SK-N-SH treated with all-trans-retinoic acid at 6 μM for 48 hours (cell line): ENCODE measurements around the gene UBE2R2.
A peak's percentile ranks its signal among the peaks of the same experiment; 100 is the strongest.

Experiments used
- ATAC-seq: fragments of 200-7000 bp; cut with Tn5 transposase; 3 replicates; pipeline ENCODE4 v1.9.1; 2020; ENCODE audit warnings: mild to moderate bottlenecking, moderate library complexity
- ARNTL ChIP-seq: fragments of 450-650 bp; formaldehyde crosslinking; IDR thresholded peaks from 2 replicates; pipeline ENCODE4 v1.5.0; 2020; ENCODE audit warnings: low read depth, mild to moderate bottlenecking, moderate library complexity, borderline replicate concordance
- CSDC2 ChIP-seq: fragments of 250-450 bp; sonication (Bioruptor Pico); IDR thresholded peaks from 2 replicates; pipeline ENCODE4 v1.5.0; 2020; ENCODE audit warnings: mild to moderate bottlenecking, moderate library complexity
- CSRNP3 ChIP-seq: fragments of 250-450 bp; sonication (Bioruptor Pico); IDR thresholded peaks from 2 replicates; pipeline ENCODE4 v1.5.1; 2021; ENCODE audit warnings: mild to moderate bottlenecking, moderate library complexity
- ESRRG ChIP-seq: fragments of 250-450 bp; sonication (Bioruptor Pico); IDR thresholded peaks from 2 replicates; pipeline ENCODE4 v1.6.1; 2021; ENCODE audit warnings: mild to moderate bottlenecking
- GLIS3 ChIP-seq: fragments of 250-450 bp; sonication (Bioruptor Pico); IDR thresholded peaks from 2 replicates; pipeline ENCODE4 v1.5.0; 2020; ENCODE audit warnings: mild to moderate bottlenecking, moderate library complexity
- ISL1 ChIP-seq: fragments of 250-450 bp; sonication (Bioruptor Pico); IDR thresholded peaks from 2 replicates; pipeline ENCODE4 v2.1.2; 2022; ENCODE audit warnings: mild to moderate bottlenecking, moderate library complexity
- OSR1 ChIP-seq: fragments of 250-450 bp; sonication (Bioruptor Pico); IDR thresholded peaks from 2 replicates; pipeline ENCODE4 v1.8.0; 2022; ENCODE audit warnings: moderate library complexity, mild to moderate bottlenecking, inconsistent platforms
- POU6F1 ChIP-seq: fragments of 250-450 bp; sonication (Bioruptor Pico); IDR thresholded peaks from 2 replicates; pipeline ENCODE4 v1.8.0; 2021; ENCODE audit warnings: low read depth, mild to moderate bottlenecking, moderate library complexity, borderline replicate concordance
- PPARA ChIP-seq: fragments of 250-450 bp; sonication (Bioruptor Pico); IDR thresholded peaks from 2 replicates; pipeline ENCODE4 v1.5.0; 2020; ENCODE audit warnings: mild to moderate bottlenecking, borderline replicate concordance
- RARB ChIP-seq: fragments of 250-450 bp; sonication (Bioruptor Pico); IDR thresholded peaks from 2 replicates; pipeline ENCODE4 v1.8.0; 2021; ENCODE audit warnings: mild to moderate bottlenecking, moderate library complexity
- SNAI2 ChIP-seq: fragments of 250-450 bp; sonication (Bioruptor Pico); IDR thresholded peaks from 2 replicates; pipeline ENCODE4 v1.5.0; 2020; ENCODE audit warnings: mild to moderate bottlenecking, moderate library complexity
- TCF4 ChIP-seq: fragments of 250-450 bp; sonication (Bioruptor Pico); IDR thresholded peaks from 2 replicates; pipeline ENCODE4 v1.8.0; 2021; ENCODE audit warnings: mild to moderate bottlenecking, moderate library complexity, borderline replicate concordance
- ZC3H10 ChIP-seq: fragments of 250-450 bp; sonication (Bioruptor Pico); IDR thresholded peaks from 2 replicates; pipeline ENCODE4 v1.5.1; 2021; ENCODE audit warnings: mild to moderate bottlenecking, moderate library complexity
- ZFP3 ChIP-seq: fragments of 250-450 bp; sonication (Bioruptor Pico); IDR thresholded peaks from 2 replicates; pipeline ENCODE4 v1.5.0; 2020; ENCODE audit warnings: mild to moderate bottlenecking, moderate library complexity
- ZNF565 ChIP-seq: fragments of 450-650 bp; formaldehyde crosslinking; conservative IDR thresholded peaks from 2 replicates; pipeline ENCODE4 v1.5.0; 2020; ENCODE audit warnings: low read depth, mild to moderate bottlenecking, moderate library complexity
- ZNF70 ChIP-seq: fragments of 450-650 bp; formaldehyde crosslinking; IDR thresholded peaks from 2 replicates; pipeline ENCODE4 v1.5.0; 2020; ENCODE audit warnings: mild to moderate bottlenecking, moderate library complexity
- TF ChIP-seq, protein P1 (sequence below): fragments of 250-450 bp; sonication (Bioruptor Pico); IDR thresholded peaks from 2 replicates; pipeline ENCODE4 v1.8.0; 2020; ENCODE audit warnings: mild to moderate bottlenecking, moderate library complexity, borderline replicate concordance
- TF ChIP-seq, protein P2 (sequence below): fragments of 250-450 bp; sonication (Bioruptor Pico); IDR thresholded peaks from 2 replicates; pipeline ENCODE4 v1.5.1; 2020; ENCODE audit warnings: low read depth, mild to moderate bottlenecking, moderate library complexity
- TF ChIP-seq, protein P3 (sequence below): fragments of 250-450 bp; sonication (Bioruptor Pico); IDR thresholded peaks from 2 replicates; pipeline ENCODE4 v1.5.0; 2020; ENCODE audit warnings: mild to moderate bottlenecking, moderate library complexity

UBE2R2 gene

DNA sequence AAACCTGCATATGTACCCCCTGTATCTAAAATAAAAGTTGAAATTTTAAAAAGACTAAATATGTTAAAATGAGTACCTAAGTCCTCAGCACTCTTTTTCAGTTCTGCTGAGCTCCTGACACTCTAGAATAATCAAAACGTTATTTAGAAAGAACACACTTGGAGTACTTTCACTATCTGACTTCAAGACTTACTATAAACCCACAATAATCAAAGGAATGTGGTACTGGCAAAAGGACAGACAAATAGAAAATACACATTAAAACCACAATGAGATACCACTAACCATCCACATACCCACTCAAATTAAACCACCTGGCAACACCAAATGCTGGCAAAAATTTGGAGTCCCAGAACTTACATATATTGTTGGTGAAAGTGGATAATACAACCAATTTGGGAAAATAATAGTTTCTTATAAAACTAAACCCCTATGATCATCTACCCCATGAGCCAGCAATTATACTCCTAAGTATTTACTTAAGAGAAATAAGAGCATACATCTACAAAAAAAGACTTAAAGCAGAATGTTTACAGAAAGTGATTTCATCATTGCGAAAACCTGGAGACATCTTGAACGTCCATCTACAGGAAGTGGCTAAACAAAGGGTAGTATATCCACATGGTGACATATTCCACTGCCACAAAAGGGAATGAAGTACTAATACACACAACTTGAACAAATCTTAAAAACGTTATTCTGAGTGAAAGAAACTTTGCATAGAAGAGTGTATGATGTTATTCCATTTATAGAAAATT lies 34.4 kb upstream of the UBE2R2 start:
- TF ChIP-seq, protein P1, sequence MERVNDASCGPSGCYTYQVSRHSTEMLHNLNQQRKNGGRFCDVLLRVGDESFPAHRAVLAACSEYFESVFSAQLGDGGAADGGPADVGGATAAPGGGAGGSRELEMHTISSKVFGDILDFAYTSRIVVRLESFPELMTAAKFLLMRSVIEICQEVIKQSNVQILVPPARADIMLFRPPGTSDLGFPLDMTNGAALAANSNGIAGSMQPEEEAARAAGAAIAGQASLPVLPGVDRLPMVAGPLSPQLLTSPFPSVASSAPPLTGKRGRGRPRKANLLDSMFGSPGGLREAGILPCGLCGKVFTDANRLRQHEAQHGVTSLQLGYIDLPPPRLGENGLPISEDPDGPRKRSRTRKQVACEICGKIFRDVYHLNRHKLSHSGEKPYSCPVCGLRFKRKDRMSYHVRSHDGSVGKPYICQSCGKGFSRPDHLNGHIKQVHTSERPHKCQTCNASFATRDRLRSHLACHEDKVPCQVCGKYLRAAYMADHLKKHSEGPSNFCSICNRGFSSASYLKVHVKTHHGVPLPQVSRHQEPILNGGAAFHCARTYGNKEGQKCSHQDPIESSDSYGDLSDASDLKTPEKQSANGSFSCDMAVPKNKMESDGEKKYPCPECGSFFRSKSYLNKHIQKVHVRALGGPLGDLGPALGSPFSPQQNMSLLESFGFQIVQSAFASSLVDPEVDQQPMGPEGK (CRISPR knock-in tag), result no peak
- TF ChIP-seq CSRNP3 (CRISPR knock-in tag), result no peak
- no peak for TF ChIP-seq CSDC2 (CRISPR knock-in tag)
- TF ChIP-seq, protein P2, sequence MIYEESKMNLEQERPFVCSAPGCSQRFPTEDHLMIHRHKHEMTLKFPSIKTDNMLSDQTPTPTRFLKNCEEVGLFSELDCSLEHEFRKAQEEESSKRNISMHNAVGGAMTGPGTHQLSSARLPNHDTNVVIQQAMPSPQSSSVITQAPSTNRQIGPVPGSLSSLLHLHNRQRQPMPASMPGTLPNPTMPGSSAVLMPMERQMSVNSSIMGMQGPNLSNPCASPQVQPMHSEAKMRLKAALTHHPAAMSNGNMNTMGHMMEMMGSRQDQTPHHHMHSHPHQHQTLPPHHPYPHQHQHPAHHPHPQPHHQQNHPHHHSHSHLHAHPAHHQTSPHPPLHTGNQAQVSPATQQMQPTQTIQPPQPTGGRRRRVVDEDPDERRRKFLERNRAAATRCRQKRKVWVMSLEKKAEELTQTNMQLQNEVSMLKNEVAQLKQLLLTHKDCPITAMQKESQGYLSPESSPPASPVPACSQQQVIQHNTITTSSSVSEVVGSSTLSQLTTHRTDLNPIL (CRISPR knock-in tag), result no peak
- TF ChIP-seq SNAI2, result no peak
- no peak for TF ChIP-seq TCF4
- TF ChIP-seq, protein P3, sequence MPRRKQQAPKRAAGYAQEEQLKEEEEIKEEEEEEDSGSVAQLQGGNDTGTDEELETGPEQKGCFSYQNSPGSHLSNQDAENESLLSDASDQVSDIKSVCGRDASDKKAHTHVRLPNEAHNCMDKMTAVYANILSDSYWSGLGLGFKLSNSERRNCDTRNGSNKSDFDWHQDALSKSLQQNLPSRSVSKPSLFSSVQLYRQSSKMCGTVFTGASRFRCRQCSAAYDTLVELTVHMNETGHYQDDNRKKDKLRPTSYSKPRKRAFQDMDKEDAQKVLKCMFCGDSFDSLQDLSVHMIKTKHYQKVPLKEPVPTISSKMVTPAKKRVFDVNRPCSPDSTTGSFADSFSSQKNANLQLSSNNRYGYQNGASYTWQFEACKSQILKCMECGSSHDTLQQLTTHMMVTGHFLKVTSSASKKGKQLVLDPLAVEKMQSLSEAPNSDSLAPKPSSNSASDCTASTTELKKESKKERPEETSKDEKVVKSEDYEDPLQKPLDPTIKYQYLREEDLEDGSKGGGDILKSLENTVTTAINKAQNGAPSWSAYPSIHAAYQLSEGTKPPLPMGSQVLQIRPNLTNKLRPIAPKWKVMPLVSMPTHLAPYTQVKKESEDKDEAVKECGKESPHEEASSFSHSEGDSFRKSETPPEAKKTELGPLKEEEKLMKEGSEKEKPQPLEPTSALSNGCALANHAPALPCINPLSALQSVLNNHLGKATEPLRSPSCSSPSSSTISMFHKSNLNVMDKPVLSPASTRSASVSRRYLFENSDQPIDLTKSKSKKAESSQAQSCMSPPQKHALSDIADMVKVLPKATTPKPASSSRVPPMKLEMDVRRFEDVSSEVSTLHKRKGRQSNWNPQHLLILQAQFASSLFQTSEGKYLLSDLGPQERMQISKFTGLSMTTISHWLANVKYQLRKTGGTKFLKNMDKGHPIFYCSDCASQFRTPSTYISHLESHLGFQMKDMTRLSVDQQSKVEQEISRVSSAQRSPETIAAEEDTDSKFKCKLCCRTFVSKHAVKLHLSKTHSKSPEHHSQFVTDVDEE, result no peak
- no peak for TF ChIP-seq ISL1 (CRISPR knock-in tag)
- no peak for TF ChIP-seq PPARA
- no peak for TF ChIP-seq ESRRG (CRISPR knock-in tag)
- no peak for TF ChIP-seq GLIS3
- peak; percentile 16; the same call in 1 of the 3 replicates for ATAC-seq

DNA sequence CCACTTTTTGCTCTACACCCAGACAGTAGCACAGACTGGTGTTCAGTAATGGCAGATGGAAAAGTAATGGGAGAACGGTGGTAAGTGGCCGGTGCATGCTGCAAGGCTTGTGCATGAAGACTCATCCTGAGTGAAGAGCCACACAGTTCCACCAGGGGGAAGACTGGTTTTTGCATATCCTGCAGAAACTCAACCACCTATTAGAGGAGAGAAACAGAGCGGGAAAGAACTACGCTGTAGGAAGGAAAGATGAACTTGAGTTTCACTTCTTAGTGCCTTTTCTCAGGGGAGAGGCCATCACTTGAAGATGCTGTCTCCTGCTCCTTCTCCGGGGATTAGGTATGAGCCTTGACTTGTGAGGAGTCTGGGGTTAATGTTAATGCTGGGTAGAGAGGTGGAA lies 31.0 kb upstream of the UBE2R2 start:
- ATAC-seq, result peak; percentile 60
- TF ChIP-seq, protein P2 (CRISPR knock-in tag), result no peak
- TF ChIP-seq ZC3H10, result no peak
- no peak for TF ChIP-seq CSRNP3 (CRISPR knock-in tag)
- no peak for TF ChIP-seq PPARA
- no peak for TF ChIP-seq ZFP3 (CRISPR knock-in tag)
- no peak for TF ChIP-seq ESRRG (CRISPR knock-in tag)
- TF ChIP-seq RARB, result no peak
- TF ChIP-seq CSDC2 (CRISPR knock-in tag), result no peak
- TF ChIP-seq SNAI2, result no peak
- no peak for TF ChIP-seq POU6F1 (CRISPR knock-in tag)
- no peak for TF ChIP-seq OSR1 (CRISPR knock-in tag)
- no peak for TF ChIP-seq ZNF70 (CRISPR knock-in tag)
- no peak for TF ChIP-seq ARNTL (CRISPR knock-in tag)
- TF ChIP-seq, protein P3, result no peak
- no peak for TF ChIP-seq TCF4
- TF ChIP-seq ZNF565 (CRISPR knock-in tag), result no peak
